ENCODE data around the gene OR10H3.

The OR10H3 gene, protein sequence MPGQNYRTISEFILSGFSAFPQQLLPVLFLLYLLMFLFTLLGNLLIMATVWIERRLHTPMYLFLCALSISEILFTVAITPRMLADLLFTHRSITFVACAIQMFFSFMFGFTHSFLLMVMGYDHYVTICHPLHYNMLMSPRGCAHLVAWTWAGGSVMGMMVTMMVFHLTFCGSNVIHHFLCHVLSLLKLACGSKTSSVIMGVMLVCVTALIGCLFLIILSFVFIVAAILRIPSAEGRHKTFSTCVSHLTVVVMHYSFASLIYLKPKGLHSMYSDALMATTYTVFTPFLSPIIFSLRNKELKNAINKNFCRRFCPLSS

DNA sequence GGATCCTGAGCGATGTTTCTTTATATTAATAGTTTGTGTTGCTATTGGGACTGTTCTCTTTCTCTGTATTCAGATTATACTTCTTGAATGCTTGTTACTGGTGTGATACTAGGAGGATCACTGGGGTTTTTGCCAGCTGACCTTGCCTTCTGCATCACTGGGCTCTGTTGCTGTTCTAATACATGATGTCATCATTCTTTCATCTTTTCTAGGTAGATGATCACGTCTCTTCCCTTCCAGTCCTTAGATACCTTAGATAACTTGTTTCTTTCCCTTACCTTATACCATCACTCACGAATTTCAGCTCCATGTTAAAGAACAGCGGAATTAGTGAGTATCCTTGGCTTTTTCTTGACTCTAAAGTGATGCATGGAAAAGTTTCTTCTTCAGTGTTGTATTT lies at the start of gene OR10H3:
TSS of gene OR10H3 (plus strand) at position 264 of the 400 bp plus-strand sequence. CDS start 3,408 bp downstream, outside the sequence.
- no peak for TF ChIP-seq ZFX (IDR thresholded peaks at IDR 0.05)
- TF ChIP-seq, protein P1, sequence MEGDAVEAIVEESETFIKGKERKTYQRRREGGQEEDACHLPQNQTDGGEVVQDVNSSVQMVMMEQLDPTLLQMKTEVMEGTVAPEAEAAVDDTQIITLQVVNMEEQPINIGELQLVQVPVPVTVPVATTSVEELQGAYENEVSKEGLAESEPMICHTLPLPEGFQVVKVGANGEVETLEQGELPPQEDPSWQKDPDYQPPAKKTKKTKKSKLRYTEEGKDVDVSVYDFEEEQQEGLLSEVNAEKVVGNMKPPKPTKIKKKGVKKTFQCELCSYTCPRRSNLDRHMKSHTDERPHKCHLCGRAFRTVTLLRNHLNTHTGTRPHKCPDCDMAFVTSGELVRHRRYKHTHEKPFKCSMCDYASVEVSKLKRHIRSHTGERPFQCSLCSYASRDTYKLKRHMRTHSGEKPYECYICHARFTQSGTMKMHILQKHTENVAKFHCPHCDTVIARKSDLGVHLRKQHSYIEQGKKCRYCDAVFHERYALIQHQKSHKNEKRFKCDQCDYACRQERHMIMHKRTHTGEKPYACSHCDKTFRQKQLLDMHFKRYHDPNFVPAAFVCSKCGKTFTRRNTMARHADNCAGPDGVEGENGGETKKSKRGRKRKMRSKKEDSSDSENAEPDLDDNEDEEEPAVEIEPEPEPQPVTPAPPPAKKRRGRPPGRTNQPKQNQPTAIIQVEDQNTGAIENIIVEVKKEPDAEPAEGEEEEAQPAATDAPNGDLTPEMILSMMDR (conservative IDR thresholded peaks at IDR 0.05): no peak
- no peak within 1 kb of the TSS for H3K27ac ChIP-seq

DNA sequence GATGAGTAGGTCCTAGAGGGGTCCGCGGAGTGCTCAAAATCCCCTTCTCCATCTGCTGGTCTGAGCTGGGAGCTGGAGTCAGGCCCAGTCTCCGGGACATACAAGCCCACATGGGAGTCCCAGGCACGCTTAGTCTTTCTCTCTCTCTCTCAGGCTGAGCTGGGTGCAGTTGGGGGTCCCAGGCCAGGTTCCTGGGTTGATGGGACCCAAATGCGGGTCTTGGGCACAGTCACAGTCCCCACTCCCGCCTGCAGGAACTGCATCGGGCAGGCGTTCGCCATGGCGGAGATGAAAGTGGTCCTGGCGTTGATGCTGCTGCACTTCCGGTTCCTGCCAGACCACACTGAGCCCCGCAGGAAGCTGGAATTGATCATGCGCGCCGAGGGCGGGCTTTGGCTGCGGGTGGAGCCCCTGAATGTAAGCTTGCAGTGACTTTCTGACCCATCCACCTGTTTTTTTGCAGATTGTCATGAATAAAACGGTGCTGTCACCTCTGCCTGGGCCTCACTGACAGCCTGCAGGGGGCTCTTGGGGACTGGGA lies 41.1 kb upstream of the OR10H3 start:
- H3K27ac ChIP-seq: no peak overlapping the region
- TF ChIP-seq, protein P1 (conservative IDR thresholded peaks at IDR 0.05): no peak
- no peak for TF ChIP-seq ZFX (IDR thresholded peaks at IDR 0.05)

DNA sequence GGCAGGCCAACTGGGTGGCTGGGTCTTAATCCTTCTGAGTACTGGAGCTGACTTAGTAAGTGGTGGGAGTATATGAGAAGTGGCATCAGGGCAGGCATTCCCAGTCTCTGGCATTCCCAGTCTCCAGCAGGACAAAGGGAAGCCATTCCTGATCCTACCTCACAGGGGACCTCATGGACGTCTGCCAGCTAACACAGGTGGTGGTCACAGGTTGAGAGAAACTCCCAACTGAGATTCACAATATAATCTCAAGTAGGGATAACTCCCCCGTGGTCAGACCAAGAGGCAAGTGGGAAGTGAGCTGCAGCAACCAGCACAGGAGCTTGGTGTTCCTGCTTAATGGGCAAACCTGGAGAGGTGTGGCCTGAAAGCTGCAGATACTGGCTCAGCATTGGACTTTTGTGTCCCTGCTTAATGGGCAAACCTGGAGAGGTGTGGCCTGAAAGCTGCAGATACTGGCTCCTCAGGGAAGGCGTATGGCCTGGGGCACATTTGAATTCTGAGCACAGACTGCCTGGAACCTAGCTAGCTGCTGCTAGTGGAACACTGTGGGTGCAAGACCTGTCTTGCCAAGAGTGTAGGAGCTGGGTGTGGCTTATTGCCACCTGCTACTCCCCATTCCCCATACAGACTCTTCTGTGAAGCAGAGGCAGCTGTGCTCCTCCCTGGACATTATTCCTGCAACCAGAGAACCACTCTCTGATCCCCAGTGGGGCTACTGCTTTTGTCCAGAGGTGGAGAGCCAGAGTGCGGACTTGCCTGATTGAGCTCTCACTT lies 35.8 kb upstream of the OR10H3 start:
- H3K27ac ChIP-seq: no peak overlapping the region
- TF ChIP-seq, protein P1 (conservative IDR thresholded peaks at IDR 0.05): no peak
- TF ChIP-seq ZFX (IDR thresholded peaks at IDR 0.05): no peak

DNA sequence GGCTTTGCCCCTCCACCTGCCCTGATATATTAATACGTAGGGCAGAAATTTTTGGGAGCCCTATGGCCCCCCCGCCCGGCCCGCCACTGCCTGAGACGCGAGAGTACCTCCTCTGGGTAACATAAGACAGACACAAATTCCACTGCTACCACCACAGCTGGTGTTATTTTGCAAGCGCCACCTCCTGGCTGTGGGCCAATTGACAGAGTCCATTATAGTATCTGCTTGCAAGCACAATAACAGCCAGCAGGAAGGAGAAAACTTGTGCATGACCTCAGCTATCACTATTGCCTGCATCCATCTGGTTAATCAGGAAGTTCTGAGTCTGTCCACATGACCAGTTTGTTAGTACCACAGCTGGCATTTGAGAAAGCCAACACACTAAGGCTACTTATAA lies 35.3 kb upstream of the OR10H3 start:
- TF ChIP-seq, protein P1 (conservative IDR thresholded peaks at IDR 0.05): no peak
- no peak for TF ChIP-seq ZFX (IDR thresholded peaks at IDR 0.05)
- H3K27ac ChIP-seq: no peak overlapping the region

DNA sequence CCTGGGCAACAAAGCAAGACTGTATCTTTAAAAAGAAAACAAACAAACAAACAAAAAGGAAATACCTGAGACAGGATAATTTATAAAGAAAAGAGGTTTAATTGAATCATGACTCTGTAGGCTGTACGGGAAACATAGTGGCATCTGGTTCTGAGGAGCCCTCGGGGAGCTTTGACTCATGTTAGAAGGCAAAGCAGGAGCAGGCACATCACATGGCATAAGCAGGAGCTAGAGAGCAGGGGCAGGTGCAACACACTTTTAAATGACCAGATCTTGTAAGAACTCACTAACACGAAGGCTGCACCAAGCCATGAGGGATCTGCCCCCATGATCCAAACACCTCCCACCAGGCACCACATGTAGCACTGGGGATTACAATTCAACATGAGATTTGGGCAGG lies 23.1 kb upstream of the OR10H3 start:
- TF ChIP-seq, protein P1 (conservative IDR thresholded peaks at IDR 0.05): no peak
- TF ChIP-seq ZFX (IDR thresholded peaks at IDR 0.05): no peak
- no peak overlapping the region for H3K27ac ChIP-seq

DNA sequence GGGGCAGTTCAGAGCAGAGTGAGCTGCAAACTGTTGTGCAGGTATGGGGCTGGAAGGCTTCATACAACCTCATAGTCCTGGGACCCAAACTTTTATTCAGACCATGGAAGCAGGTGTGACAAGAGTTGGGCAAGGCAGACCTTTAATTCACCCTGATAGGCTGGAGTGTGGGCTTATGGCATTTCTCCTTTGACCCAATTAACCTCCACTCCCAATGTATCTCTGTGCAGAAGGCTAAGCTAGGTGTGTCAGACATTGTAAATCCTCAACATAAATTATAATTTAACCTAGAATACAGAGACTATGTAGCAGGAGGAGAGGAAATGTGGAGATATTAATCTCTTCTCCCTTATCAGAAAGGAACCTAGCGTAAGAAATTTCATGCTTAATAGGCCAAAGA lies 22.1 kb upstream of the OR10H3 start:
- no peak overlapping the region for H3K27ac ChIP-seq
- TF ChIP-seq, protein P1 (conservative IDR thresholded peaks at IDR 0.05): no peak
- no peak for TF ChIP-seq ZFX (IDR thresholded peaks at IDR 0.05)

DNA sequence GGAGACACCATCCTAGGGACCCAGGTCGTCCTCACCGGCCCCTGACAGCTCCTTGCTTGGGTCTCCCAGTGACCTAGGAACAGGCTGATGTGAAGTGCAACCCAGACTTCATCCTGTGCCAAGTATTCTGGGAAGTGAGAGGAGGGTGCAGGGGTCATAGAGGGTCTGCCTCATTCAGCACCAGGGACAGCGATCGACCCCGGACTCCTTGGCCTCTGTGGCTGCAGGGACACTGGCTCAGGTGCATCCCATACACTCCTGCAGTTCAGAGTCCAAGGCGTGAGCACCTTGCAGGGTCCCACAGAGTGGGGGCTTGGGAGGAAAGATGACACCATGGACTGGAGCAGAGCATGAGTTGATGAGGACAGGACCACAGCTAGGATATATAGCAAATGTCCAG lies 20.0 kb upstream of the OR10H3 start:
- H3K27ac ChIP-seq: no peak overlapping the region
- TF ChIP-seq, protein P1 (conservative IDR thresholded peaks at IDR 0.05): no peak
- no peak for TF ChIP-seq ZFX (IDR thresholded peaks at IDR 0.05)
